Spleen (tissue), 11 donors: Measurements from ENCODE around the gene TTC22. TPM values are rescaled to one million over a fixed set of nuclear protein-coding genes. Genes with fewer than 3 reads are reported as not detected.

Experiments
- DNase-seq: peaks from one replicate; pipeline ENCODE4 v3.0.0-alpha.2; 2020
- H3K27ac ChIP-seq, 8 donors: fragments of 200-600 bp; sonication (generic) in 7 of 8; 1 replicate in 4 of 8; 2 replicates in 4 of 8; pipeline versions ENCODE4 v1.5.0 to v1.8.0; 2016 to 2021; ENCODE audit warnings: inconsistent platforms in 4 of 8, mild to moderate bottlenecking in 4 of 8, moderate library complexity in 1 of 8
- H3K27me3 ChIP-seq, 7 donors: fragments of 200-600 bp; sonication (generic) in 6 of 7; replicated peaks in 1 of 7; 1 replicate in 4 of 7; 2 replicates in 3 of 7; pipeline versions ENCODE4 v1.5.0 to v1.8.0; 2016 to 2021; ENCODE audit warnings: inconsistent platforms in 3 of 7, mild to moderate bottlenecking in 1 of 7
- H3K36me3 ChIP-seq, 6 donors: fragments of 200-600 bp; sonication (generic) in 5 of 6; 1 replicate in 4 of 6; 2 replicates in 2 of 6; pipeline versions ENCODE4 v1.5.0 to v1.8.0; 2016 to 2021; ENCODE audit warnings: inconsistent platforms in 2 of 6
- H3K4me1 ChIP-seq, 6 donors: fragments of 200-600 bp; sonication (generic) in 5 of 6; 1 replicate in 3 of 6; 2 replicates in 3 of 6; pipeline versions ENCODE4 v1.5.0 to v1.8.0; 2016 to 2021; ENCODE audit warnings: inconsistent platforms in 3 of 6
- H3K4me3 ChIP-seq, 8 donors: fragments of 200-600 bp; sonication (generic) in 7 of 8; 1 replicate in 4 of 8; 2 replicates in 4 of 8; pipeline versions ENCODE4 v1.5.0 to v1.8.0; 2016 to 2021; ENCODE audit warnings: inconsistent platforms in 4 of 8, mild to moderate bottlenecking in 4 of 8, moderate library complexity in 2 of 8
- H3K9me3 ChIP-seq, 8 donors: fragments of 200-600 bp; sonication (generic) in 7 of 8; 1 replicate in 4 of 8; 2 replicates in 4 of 8; pipeline versions ENCODE4 v1.5.0 to v1.8.0; 2016 to 2021; ENCODE audit warnings: inconsistent platforms in 4 of 8
- POLR2A ChIP-seq, 3 donors: fragments of 450-650 bp; IDR thresholded peaks; one replicate each; pipeline ENCODE4 v1.5.1; 2017; ENCODE audit warnings: antibody characterized with exemption in 3 of 3, mild to moderate bottlenecking in 1 of 3
- POLR2AphosphoS5 ChIP-seq, 3 donors: sonication (generic); formaldehyde crosslinking; IDR thresholded peaks; one replicate each; pipeline ENCODE4 v1.5.1; 2017; ENCODE audit warnings: antibody characterized with exemption in 3 of 3
- WGBS, 5 donors: extraction: QIAGEN DNeasy Blood & Tissue Kit in 3 of 5; methylation state at CpG; one replicate each; pipeline versions ENCODE4 v1.1.5 to v1.1.7; 2013 to 2018; 5-methylcytosine and 5-hydroxymethylcytosine counted together
- intact Hi-C: fragments of 100-400 bp; cut with DNase I; formaldehyde crosslinking; loops from one replicate; pipeline ENCODE4 v1.15.0; 2023; ENCODE audit warnings: low total_unique reads
- polyA plus RNA-seq, 3 donors: library from polyadenylated mRNA; stranded (reverse); fragments of 200-250 nt; gene quantifications; one replicate each; pipeline ENCODE4 v1.2.1, GENCODE V29; 2013
- total RNA-seq, 7 donors: library from RNA; depleted of rRNA in 3 of 7; stranded (reverse); fragments of >200 nt in 3 of 7; fragmentation: NEBNext Ultra II Directional in 4 of 7; extraction: Animal tissue kit (Norgen Biotek cat#: 25700) in 4 of 7; gene quantifications; one replicate each; pipeline versions ENCODE4 v1.1.0 to v1.2.1, GENCODE V29; 2016 to 2021
- TF ChIP-seq, protein P1 (sequence below), 11 experiments: fragments of 200-600 bp in 7 of 11; fragments of 450-650 bp in 4 of 11; sonication (generic) in 4 of 11; IDR thresholded peaks in 8 of 11; conservative IDR thresholded peaks in 3 of 11; 1 replicate in 7 of 11; 2 replicates in 4 of 11; pipeline versions ENCODE4 v1.4.0 to v1.8.0; 2016 to 2021; ENCODE audit warnings: antibody characterized with exemption in 11 of 11, inconsistent platforms in 4 of 11, mild to moderate bottlenecking in 1 of 11
- donor health status: healthy with polysubstance abuse.
- donor health status: DM: no; HTN: no; CAD: no; lungs with moderate emphysema.
- donor health status: DM: no; HTN: no; CAD: no.
- donor health status: Bipolar disorder and iron deficiency.
- donor health status: healthy.
- donor health status: DM: no; HTN: no; CAD: no.
- donor health status: DM: yes; HTN: yes; CAD: no.

Gene TTC22
- total and polyA plus RNA-seq, 10 donors: 0.73 to 6.4 (median 3.5) TPM

DNA sequence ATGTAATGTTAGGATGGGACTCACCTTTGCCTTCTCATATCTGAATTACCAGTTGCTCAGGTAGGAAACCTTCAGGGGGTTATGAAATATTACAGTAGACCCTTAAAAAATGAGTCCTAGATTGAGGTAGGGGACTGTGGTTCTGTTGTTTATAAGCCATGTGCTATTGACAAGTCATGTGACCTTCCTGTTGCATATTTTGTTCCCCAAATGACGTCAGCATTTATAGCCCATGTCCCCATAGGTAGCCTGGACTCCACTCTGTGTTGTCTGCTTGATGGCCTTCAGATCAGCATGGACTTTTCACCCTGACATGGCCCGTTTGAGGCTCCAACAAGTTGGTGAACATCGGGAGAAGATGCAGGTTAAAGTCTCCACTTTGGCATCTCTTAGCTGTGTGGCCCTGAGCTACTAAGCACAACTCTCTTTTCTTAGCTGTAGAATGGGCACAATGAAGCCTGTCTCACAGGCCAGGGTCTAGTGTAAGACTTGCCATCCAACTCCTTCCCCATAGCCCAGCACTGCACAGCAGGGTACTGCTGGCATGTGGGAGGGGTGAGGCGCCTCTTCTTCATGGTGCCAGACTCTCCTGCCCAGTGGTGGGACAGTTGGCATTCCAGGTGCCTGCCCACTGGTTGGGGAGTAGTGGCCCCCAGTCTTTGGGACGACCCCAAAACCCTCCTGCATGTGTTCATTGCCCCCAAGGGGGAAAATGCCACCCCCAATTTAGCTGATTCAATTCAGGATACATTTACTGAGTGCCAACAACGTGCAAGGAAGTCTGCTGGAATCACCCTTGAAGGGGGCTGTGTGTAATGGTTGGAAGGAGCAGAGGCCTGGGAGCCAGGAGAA lies 36.1 kb upstream of the TTC22 start:
- Histone ChIP-seq H3K4me3 (no peak overlapping the region), H3K36me3 (no peaks in the 10 kb centered on the region), H3K27me3 (no peaks in the 10 kb centered on the region), H3K4me1 (no peaks in the 10 kb centered on the region), H3K9me3 (no peaks in the 10 kb centered on the region), H3K27ac (no peak overlapping the region)
- intact Hi-C loops: no loop called here
- DNase-seq: no peak
- WGBS, 5 donors: 64 to 71% (median 66%) methylated on average over 4 to 6 of the region's 6 CpGs
- no peak for TF ChIP-seq POLR2A (IDR thresholded peaks at IDR 0.05)
- TF ChIP-seq POLR2AphosphoS5 (IDR thresholded peaks at IDR 0.05): no peak
- TF ChIP-seq, protein P1, sequence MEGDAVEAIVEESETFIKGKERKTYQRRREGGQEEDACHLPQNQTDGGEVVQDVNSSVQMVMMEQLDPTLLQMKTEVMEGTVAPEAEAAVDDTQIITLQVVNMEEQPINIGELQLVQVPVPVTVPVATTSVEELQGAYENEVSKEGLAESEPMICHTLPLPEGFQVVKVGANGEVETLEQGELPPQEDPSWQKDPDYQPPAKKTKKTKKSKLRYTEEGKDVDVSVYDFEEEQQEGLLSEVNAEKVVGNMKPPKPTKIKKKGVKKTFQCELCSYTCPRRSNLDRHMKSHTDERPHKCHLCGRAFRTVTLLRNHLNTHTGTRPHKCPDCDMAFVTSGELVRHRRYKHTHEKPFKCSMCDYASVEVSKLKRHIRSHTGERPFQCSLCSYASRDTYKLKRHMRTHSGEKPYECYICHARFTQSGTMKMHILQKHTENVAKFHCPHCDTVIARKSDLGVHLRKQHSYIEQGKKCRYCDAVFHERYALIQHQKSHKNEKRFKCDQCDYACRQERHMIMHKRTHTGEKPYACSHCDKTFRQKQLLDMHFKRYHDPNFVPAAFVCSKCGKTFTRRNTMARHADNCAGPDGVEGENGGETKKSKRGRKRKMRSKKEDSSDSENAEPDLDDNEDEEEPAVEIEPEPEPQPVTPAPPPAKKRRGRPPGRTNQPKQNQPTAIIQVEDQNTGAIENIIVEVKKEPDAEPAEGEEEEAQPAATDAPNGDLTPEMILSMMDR (IDR thresholded peaks at IDR 0.05 in 8 of 11, conservative IDR thresholded peaks at IDR 0.05 in 3 of 11): no peak

DNA sequence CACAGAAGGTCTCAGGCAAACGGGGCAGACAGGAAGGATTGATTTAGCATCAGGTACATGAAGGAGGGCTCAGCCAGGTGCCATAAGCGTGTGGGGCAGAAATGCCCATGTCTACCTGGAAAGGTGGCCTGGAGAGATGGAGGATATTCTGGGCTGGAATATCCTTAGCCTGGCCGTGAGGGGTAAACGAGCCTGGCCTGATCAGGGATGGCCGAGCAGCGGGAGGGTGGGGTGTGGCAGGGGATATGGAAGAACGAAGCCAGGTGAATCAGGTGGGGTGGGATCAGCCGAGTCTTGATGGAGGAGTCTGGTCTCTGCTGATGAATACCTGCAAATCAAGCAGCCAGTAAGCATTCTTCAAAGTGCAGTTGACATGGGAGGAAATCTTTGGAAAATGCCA lies 35.5 kb upstream of the TTC22 start:
- peaks cover 0 to 5% (median 4%) of the 10 kb centered on the region in 8 donors for H3K9me3 ChIP-seq
- H3K27me3 ChIP-seq: no peaks in the 10 kb centered on the region
- intact Hi-C loops: no loop called here
- H3K4me1 ChIP-seq: no peaks in the 10 kb centered on the region
- WGBS, 5 donors: 81 to 95% (median 88%) methylated on average over 8 of the region's 8 CpGs
- no peak overlapping the region for H3K4me3 ChIP-seq
- no peak for TF ChIP-seq POLR2AphosphoS5 (IDR thresholded peaks at IDR 0.05)
- no peak for TF ChIP-seq POLR2A (IDR thresholded peaks at IDR 0.05)
- TF ChIP-seq, protein P1 (IDR thresholded peaks at IDR 0.05 in 8 of 11, conservative IDR thresholded peaks at IDR 0.05 in 3 of 11): no peak
- DNase-seq: no peak
- H3K27ac ChIP-seq: no peak overlapping the region
- H3K36me3 ChIP-seq: no peaks in the 10 kb centered on the region

DNA sequence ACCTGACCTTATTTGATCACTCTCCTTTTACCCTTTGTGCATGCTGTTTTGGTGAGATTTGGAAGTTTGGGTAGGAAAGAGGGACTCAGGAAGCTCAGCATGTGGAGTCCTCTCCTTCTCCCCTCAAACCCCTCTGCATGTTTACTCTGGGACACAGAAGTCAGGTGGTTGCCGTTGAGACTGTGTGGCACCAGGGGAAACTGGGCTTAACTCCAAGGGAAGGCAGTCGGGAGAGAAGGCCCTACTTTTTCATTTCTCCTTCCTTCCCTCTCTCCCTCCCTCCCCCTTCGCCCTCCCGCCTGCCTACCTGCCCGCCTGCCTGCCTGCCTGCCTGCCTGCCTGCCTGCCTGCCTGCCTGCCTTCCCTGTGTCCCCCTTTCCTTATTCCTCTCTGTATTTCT lies 34.8 kb upstream of the TTC22 start:
- H3K9me3 ChIP-seq: peaks cover 0 to 11% (median 10%) of the 10 kb centered on the region in 8 donors
- no peaks in the 10 kb centered on the region for H3K36me3 ChIP-seq
- intact Hi-C loops: no loop called here
- DNase-seq: no peak
- no peaks in the 10 kb centered on the region for H3K4me1 ChIP-seq
- H3K27me3 ChIP-seq: no peaks in the 10 kb centered on the region
- 43 to 77% (median 50%) methylated on average over 5 of the region's 5 CpGs for WGBS, 5 donors
- no peak overlapping the region for H3K27ac ChIP-seq
- TF ChIP-seq, protein P1 (IDR thresholded peaks at IDR 0.05 in 8 of 11, conservative IDR thresholded peaks at IDR 0.05 in 3 of 11): no peak
- TF ChIP-seq POLR2A (IDR thresholded peaks at IDR 0.05) (no peak), POLR2AphosphoS5 (IDR thresholded peaks at IDR 0.05) (no peak)
- no peak overlapping the region for H3K4me3 ChIP-seq

DNA sequence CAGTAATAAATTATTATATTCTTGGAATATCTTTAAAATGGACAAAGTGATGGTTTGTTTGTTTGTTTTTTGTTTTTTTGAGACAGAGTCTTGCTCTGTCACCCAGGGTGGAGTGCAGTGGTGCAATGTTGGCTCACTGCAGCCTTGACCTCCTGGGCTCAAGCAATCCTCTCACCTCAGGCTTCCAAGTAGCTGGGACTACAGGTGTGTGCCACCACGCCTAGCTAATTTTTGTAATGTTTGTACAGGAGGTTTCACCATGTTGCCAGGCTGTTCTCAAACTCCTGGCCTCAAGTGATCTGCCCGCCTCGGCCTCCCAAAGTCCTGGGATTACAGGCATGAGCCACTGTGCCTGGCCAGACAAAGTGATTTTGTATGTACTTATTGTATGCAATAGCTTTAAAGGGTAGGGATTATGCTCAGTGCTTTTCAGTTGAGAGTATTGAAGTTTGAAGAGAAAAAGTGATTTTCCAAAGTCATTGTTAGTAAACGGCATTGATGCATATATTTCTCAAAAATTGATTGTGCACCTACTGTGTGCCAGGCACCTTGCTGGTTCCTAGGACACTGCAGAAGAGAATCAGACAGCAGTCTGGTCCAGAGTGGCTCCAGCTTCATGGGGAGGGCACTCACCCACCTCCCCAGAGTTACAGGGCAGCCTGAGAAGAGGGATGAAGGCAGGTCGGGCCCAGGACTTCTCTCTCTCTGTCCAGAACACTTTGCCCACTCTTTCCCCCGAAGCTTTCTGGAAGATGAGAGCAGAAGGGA lies 34.2 kb upstream of the TTC22 start:
- Histone ChIP-seq H3K4me3 (no peak overlapping the region), H3K9me3 (peaks cover 0 to 17% (median 17%) of the 10 kb centered on the region in 8 donors), H3K36me3 (no peaks in the 10 kb centered on the region), H3K27ac (no peak overlapping the region), H3K4me1 (no peaks in the 10 kb centered on the region), H3K27me3 (no peaks in the 10 kb centered on the region)
- no peak for TF ChIP-seq POLR2AphosphoS5 (IDR thresholded peaks at IDR 0.05)
- TF ChIP-seq, protein P1 (IDR thresholded peaks at IDR 0.05 in 8 of 11, conservative IDR thresholded peaks at IDR 0.05 in 3 of 11): no peak
- no peak for TF ChIP-seq POLR2A (IDR thresholded peaks at IDR 0.05)
- no peak for DNase-seq
- intact Hi-C loops: no loop called here
- WGBS, 5 donors: 78 to 88% (median 84%) methylated on average over 6 of the region's 6 CpGs
